Measurements from ENCODE around the gene SCAMP4.

SCAMP4 gene

GRCh38 chr19:1905110-1905862, at the start of gene SCAMP4, which contains the start of gene ADAT3:
Gene SCAMP4, plus strand, starts transcription at chr19:1905399. Its CDS starts 9,621 bp downstream, at chr19:1915020.
Gene ADAT3, plus strand, starts transcription at chr19:1905399. Its CDS starts 6,649 bp downstream, at chr19:1912048.
- DNase-seq (ENCODE audit: low read depth in 2 of 2, low spot score in 1 of 2), result peak; percentile 93 to 95

GRCh38 chr19:1855828-1856255, 49.4 kb upstream of the SCAMP4 start:
- DNase-seq (ENCODE audit: low read depth in 2 of 2, low spot score in 1 of 2), result no peak

- DNase-seq (ENCODE audit: low read depth in 2 of 2, low spot score in 1 of 2), result no peak
Measured at GRCh38 chr19:1856345-1856697, 48.9 kb upstream of the SCAMP4 start.

GRCh38 chr19:1856698-1857603, 48.2 kb upstream of the SCAMP4 start:
- DNase-seq (ENCODE audit: low read depth in 2 of 2, low spot score in 1 of 2), result no peak

GRCh38 chr19:1857648-1858326, 47.4 kb upstream of the SCAMP4 start:
- DNase-seq (ENCODE audit: low read depth in 2 of 2, low spot score in 1 of 2), result no peak

GRCh38 chr19:1858412-1859081, 46.7 kb upstream of the SCAMP4 start:
- no peak for DNase-seq (ENCODE audit: low read depth in 2 of 2, low spot score in 1 of 2)

- DNase-seq (ENCODE audit: low read depth in 2 of 2, low spot score in 1 of 2), result no peak
Measured at GRCh38 chr19:1859331-1859781, 45.8 kb upstream of the SCAMP4 start.

GRCh38 chr19:1860042-1860775, 45.0 kb upstream of the SCAMP4 start:
- DNase-seq (ENCODE audit: low read depth in 2 of 2, low spot score in 1 of 2), result no peak

GRCh38 chr19:1860821-1861598, 44.2 kb upstream of the SCAMP4 start:
- no peak for DNase-seq (ENCODE audit: low read depth in 2 of 2, low spot score in 1 of 2)

- DNase-seq (ENCODE audit: low read depth in 2 of 2, low spot score in 1 of 2), result no peak
Measured at GRCh38 chr19:1861599-1862031, 43.6 kb upstream of the SCAMP4 start.

GRCh38 chr19:1862068-1862423, 43.2 kb upstream of the SCAMP4 start:
- DNase-seq (ENCODE audit: low read depth in 2 of 2, low spot score in 1 of 2), result no peak

GRCh38 chr19:1862424-1863327, 42.5 kb upstream of the SCAMP4 start:
- no peak for DNase-seq (ENCODE audit: low read depth in 2 of 2, low spot score in 1 of 2)

GRCh38 chr19:1863328-1863637, 41.9 kb upstream of the SCAMP4 start, which contains the start of gene KLF16:
Gene KLF16, minus strand, starts transcription at chr19:1863579. Its CDS starts 82 bp downstream, at chr19:1863497.
- DNase-seq (ENCODE audit: low read depth in 2 of 2, low spot score in 1 of 2), result no peak

- DNase-seq (ENCODE audit: low read depth in 2 of 2, low spot score in 1 of 2), result peak; percentile 77 to 87
Measured at GRCh38 chr19:1863638-1864479, 41.3 kb upstream of the SCAMP4 start.

GRCh38 chr19:1864480-1865171, 40.6 kb upstream of the SCAMP4 start:
- DNase-seq (ENCODE audit: low read depth in 2 of 2, low spot score in 1 of 2), result no peak

- no peak for DNase-seq (ENCODE audit: low read depth in 2 of 2, low spot score in 1 of 2)
Measured at GRCh38 chr19:1865172-1866010, 39.8 kb upstream of the SCAMP4 start.
